ENCODE results near the gene ABR.
A peak's percentile ranks its signal among the peaks of the same experiment; 100 is the strongest.

ABR gene

DNA sequence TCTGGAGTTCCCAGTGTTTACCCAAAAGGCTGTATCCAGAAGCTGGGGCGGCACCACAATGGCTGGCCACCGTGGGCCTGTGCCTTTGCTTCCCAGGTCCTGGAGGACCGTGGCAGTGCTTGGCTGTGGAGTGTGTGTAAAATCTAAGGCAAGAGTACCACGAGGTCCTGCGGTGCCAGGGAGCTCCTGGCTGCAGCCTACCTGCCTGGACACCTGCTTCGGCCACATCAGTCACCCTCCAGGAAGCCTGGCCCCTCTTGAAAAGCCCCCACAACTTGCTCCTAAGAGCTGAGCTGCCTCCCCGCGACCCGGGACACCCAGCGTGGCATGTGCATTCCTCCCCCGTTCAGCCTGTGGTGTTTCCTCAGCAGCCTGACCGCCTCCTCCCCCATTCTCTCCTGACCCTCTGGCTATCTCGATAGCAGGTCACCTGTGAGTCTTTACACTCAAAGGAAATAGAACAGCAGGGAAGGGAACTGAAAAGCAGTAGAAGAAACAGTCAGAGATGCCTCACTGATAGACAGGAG is 174.9 kb downstream of the ABR start:
- peaks cover 35% of the 10 kb centered on the region for H3K36me3 ChIP-seq (replicated peaks)
- TF ChIP-seq, protein P1, sequence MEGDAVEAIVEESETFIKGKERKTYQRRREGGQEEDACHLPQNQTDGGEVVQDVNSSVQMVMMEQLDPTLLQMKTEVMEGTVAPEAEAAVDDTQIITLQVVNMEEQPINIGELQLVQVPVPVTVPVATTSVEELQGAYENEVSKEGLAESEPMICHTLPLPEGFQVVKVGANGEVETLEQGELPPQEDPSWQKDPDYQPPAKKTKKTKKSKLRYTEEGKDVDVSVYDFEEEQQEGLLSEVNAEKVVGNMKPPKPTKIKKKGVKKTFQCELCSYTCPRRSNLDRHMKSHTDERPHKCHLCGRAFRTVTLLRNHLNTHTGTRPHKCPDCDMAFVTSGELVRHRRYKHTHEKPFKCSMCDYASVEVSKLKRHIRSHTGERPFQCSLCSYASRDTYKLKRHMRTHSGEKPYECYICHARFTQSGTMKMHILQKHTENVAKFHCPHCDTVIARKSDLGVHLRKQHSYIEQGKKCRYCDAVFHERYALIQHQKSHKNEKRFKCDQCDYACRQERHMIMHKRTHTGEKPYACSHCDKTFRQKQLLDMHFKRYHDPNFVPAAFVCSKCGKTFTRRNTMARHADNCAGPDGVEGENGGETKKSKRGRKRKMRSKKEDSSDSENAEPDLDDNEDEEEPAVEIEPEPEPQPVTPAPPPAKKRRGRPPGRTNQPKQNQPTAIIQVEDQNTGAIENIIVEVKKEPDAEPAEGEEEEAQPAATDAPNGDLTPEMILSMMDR (IDR thresholded peaks at IDR 0.05; ENCODE audit: low read depth, low read length, missing control alignments): no peak
- in situ Hi-C loops (cut with HindIII; ENCODE audit: low pct_ligation_motif_present, low sequenced_read_pairs): no loop called here
- H3K27ac ChIP-seq: no peak overlapping the region
- no peak overlapping the region for H3K4me3 ChIP-seq (ENCODE audit: low read depth, low read length)
- H3K27me3 ChIP-seq (replicated peaks): no peaks in the 10 kb centered on the region
- DNase-seq: no peak

DNA sequence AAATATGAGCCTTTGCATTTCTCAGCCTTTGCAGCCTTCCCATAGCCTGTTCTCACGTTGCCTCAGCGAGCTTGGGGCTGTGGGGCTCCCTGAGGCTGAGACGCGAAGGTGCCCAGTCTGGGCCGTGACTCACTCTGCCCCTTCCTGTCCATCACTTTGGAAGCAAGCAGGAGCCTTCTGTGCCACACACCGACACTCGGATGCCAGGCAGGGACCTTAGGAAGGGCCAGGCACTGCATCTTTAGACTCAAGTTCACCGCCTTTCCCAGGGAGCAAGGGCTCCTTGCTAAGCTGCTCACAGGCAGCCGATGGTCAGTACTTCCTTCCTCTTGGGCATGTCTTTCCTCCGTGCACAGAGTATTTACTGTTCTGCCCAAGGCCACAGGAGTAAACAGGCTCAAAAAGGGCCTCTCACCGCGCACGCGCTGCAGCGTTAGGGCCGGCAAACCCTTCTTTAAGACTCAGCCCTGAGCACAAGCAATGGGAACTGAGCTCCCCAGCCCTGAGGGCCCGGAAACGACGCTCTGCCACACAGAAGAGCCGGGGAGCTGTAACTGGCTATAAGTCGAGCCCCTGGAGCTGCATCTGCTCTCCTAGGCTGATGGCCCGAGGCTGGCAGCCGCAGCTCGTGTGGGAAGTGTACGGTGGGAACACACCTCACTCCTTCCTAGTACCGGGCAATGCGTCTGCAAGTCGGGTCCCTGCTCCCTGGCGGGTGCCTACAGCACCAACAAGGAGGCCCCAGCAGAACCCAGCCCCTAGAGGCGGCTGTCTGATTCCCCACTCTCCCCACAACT is 175.6 kb downstream of the ABR start:
- Histone ChIP-seq H3K27me3 (replicated peaks) (no peaks in the 10 kb centered on the region), H3K36me3 (replicated peaks) (peaks cover 40% of the 10 kb centered on the region), H3K27ac (no peak overlapping the region), H3K4me3 (ENCODE audit: low read depth, low read length) (no peak overlapping the region)
- TF ChIP-seq, protein P1 (IDR thresholded peaks at IDR 0.05; ENCODE audit: low read depth, low read length, missing control alignments): no peak
- no peak for DNase-seq
- in situ Hi-C loops (cut with HindIII; ENCODE audit: low pct_ligation_motif_present, low sequenced_read_pairs): no loop called here

DNA sequence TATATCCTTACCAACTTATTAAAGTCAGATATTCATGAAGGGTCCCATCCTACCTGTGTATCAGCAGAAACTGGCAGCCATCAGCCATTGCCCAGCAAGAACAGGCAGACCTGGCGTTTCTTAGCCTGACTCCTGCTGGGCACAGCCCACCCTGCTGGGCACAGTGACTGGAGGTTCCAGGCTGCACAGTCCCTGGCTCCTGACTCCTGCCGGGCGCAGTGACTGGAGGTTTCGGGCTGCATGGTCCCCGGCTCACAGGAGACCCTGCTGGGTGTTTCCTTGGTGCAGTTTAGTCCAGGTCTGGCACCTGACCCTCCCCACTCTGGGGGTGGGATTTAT is 176.2 kb downstream of the ABR start:
- TF ChIP-seq, protein P1 (IDR thresholded peaks at IDR 0.05; ENCODE audit: low read depth, low read length, missing control alignments): no peak
- no peaks in the 10 kb centered on the region for H3K27me3 ChIP-seq (replicated peaks)
- no peak overlapping the region for H3K4me3 ChIP-seq (ENCODE audit: low read depth, low read length)
- H3K36me3 ChIP-seq (replicated peaks): peaks cover 40% of the 10 kb centered on the region
- no peak overlapping the region for H3K27ac ChIP-seq
- in situ Hi-C loops (cut with HindIII; ENCODE audit: low pct_ligation_motif_present, low sequenced_read_pairs): no loop called here
- DNase-seq: no peak

DNA sequence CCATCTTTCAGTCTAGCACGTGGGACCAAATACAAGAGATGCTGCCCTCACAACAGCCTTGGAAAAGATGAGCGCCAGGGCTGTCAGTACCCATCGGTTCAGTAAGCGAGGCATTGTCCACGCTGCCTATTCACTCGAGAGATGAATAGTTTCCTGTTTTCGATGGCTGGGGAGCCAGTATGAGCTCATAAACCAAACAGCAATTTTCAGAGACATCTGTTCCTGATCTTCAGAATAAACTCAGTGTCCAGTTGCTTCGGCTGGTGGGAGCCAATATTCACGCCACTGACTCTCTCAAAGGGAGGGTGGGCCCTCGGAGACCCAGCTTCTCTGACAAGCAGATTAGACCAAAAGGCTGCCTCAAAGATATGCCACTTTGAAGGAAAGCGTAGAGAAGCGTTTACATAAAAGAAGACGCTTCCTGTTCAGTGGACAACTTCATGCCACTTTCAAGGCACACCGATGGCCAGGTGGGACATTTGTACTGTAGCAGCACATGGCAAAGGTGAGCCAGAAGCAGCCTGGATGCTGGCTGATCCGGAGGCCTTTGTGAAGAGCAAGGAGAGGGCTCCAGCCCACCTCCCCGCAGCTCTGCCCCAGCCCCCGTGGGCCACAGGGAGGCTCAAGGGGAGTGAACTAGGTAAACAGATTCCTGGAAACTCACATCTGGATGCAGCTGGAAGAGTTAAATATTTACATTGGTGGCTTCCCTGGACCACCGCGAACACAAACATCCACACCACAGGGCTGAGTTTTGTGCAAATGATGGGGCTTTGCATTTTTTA is 176.8 kb downstream of the ABR start:
- no peaks in the 10 kb centered on the region for H3K27me3 ChIP-seq (replicated peaks)
- H3K36me3 ChIP-seq (replicated peaks): peaks cover 40% of the 10 kb centered on the region

DNA sequence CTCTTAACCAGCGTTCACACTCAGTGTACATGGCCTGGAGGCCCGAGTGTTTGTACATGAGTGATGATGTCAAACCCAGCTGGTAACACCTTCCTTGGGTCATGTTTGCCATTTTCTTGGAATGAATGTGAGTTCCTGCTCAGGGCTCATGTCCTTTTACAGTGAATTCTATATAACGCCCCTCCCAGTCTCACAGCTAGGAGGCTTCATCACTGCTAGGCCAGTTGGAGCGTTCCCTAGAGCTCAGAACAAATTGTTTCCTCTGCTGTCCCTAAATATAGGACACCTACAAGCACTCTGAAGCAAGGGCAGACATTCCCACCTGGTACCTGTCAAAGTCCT is 177.4 kb downstream of the ABR start:
- TF ChIP-seq, protein P1 (IDR thresholded peaks at IDR 0.05; ENCODE audit: low read depth, low read length, missing control alignments): peak; percentile 20
- Histone ChIP-seq H3K27ac (peak overlapping the region; percentile 73), H3K4me3 (ENCODE audit: low read depth, low read length) (no peak overlapping the region), H3K36me3 (replicated peaks) (peaks cover 35% of the 10 kb centered on the region), H3K27me3 (replicated peaks) (no peaks in the 10 kb centered on the region)
- in situ Hi-C loops (cut with HindIII; ENCODE audit: low pct_ligation_motif_present, low sequenced_read_pairs): no loop called here
- DNase-seq: peak; percentile 39

More for the DNA sequence above, 176.8 kb downstream of the ABR start:
- in situ Hi-C loops (cut with HindIII; ENCODE audit: low pct_ligation_motif_present, low sequenced_read_pairs): no loop called here
- Histone ChIP-seq H3K27ac (peak overlapping the region; percentile 73), H3K4me3 (ENCODE audit: low read depth, low read length) (no peak overlapping the region)
- TF ChIP-seq, protein P1 (IDR thresholded peaks at IDR 0.05; ENCODE audit: low read depth, low read length, missing control alignments): no peak
- DNase-seq: peak; percentile 75

Data from brain microvascular endothelial cell (primary cell).